ENCODE data around the gene SUGCT. TPM values are rescaled to one million over a fixed set of nuclear protein-coding genes. Genes with fewer than 3 reads are reported as not detected.

The SUGCT gene
- total RNA-seq, 1 experiment from 2014 or later: 2.1 TPM

GRCh38 chr7:40907286-40907685, 772.5 kb downstream of the SUGCT start:
- DNase-seq (ENCODE audit: low spot score): no peak

GRCh38 chr7:40909346-40909980, 774.7 kb downstream of the SUGCT start:
- DNase-seq (ENCODE audit: low spot score): no peak

Other genes starting within 250 kb of the SUGCT start
- gene CDK13, start 184.7 kb upstream of the SUGCT start, total RNA-seq (2014; rRNA removed; shearing (Covaris generic)): 50.1 and 51.7 TPM in 2 replicates
- 45.0 and 90.1 TPM in 2 replicates for gene MPLKIP, start 383 bp upstream of the SUGCT start, total RNA-seq (2014; rRNA removed; shearing (Covaris generic))

Measured in H4 (cell line).